NCI-H524 treated with DMSO at 0.1 percent for 48 hours (cell line): Measurements from ENCODE around the gene SFT2D2.

Source experiments
- DNase-seq: peaks from one replicate; lab custom pipeline; 2025; lab: John Stamatoyannopoulos, UW

The SFT2D2 gene

DNA sequence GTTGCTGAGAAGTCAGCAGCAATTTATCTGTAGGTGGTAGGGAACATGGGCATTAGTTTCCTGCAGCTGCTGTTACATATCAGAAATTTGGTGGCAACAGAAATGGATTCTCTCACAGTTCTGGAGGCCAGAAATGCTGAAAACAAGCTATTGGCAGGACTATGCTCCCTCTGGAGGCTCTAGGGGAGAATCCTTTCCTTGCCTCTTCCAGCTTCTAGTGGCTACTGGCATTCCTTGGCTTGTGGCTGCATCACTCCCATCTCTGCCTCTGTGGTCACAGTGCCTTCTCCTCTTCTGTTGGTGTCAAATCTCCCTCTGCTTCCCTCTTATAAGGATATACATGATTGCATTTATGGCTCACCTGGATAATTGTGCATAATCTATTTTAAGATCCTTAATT is 2.5 kb upstream of the SFT2D2 start:
- DNase-seq = no peak

DNA sequence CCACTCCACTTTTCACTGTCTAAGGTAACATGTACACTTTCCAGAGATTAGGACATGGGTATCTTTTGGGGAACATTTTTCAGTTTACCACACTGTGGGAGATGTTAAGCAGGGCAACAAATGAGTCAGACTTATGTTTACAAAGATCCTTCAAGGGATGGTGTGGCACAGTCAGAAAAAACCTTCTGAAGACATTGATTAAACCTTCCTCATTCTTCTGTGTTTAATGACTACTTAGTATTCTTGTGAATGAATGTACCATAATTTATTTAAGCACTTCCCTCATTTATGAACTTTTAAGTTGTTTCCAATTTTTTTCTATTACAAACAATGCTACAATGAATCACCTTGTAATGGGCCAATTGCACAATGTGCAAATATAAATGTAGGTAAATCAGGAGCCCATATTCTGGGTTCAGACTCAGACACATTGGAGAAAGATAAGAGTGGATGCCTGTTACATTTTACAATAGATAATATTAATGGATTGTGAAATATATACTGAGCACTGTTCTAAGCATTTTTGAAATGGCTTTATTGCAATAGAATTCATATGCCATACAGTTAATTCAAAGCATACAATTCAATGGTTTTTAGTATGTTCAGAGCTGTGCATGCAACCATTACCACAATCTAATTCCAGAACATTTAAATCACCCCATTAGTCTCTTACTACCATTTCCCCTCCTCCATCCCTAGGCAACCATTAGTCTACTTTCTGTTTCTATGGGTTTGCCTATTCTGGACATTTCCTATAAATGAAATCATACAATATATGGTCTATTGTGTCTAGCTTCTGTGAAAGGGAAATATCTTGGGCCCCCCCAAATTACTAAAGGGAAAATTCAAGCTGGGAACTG is 1.9 kb upstream of the SFT2D2 start:
- DNase-seq = no peak

DNA sequence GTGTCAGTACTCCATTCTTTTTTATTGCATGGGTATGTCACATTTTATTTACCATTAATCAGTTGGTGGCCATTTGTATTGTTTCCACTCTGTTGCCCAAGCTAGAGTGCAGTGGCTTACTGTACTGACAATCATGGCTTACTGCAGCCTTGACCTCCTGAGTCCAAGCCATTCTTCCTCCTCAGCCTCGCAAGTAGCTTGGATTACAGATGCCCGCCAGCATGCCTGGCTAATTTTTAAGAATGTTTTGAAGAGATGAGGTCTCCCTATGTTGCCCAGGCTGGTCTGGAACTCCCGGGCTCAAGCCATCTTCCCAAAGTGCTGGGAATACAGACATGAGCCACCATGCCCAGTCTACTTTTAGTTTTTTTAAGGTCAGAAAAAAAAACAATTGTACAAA is 813 bp upstream of the SFT2D2 start:
- DNase-seq = no peak

DNA sequence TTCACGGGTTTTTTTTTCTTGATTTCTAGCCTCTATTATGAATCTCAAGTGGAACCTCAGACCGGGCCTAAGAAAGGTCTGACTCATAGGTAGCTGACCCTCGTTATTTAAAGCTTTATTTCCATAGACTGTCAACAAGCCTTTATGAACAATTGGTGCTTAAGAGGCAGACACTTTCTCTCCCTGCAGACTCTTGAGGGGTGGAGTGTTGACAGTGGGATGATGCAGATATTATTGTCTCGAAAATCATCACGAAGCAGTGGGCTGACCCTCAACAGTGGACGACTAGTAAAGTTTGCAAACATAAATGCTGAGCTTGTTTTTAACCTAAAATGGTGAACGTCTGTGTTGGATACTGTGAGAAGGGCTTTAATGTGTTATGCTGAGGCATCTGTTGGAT is 1.8 kb downstream of the SFT2D2 start:
- no peak for DNase-seq

DNA sequence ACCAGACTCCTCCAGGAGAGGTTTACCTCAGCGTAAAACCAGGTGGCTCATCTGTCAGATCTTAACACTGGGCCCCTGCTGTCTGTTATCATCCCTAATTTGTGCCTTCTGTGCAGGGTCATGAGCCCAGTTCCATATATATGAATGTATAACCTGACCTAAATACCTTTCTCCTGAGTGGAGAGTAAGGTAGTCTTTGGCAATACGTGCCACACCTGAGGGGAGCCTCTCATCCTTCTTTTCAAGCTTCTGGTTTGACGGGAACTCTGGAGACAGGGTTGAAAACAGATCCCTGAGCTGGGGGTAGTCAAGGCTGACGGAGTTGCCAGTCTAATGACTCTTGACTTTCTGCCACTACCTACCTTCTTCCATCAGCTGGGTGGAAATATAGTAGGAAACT is 4.1 kb downstream of the SFT2D2 start:
- no peak for DNase-seq

DNA sequence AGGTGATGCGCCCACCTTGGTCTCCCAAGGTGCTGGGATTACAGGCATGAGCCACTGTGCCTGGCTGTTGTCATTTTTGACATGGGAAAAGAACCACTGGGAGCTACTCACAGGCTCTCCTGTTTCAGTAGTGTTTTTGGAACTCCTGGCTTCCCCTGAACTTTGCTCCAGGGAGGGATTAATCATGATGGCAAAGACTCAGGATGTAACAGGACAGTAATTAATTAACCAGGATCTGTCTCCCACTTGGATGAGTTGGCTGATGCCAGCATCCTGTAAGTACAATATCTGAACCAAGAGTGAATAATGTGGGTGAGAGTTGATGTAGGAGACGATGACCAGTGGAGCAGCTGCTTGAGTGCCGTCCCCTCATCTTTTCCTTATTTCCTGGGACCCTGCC is 4.9 kb downstream of the SFT2D2 start:
- no peak for DNase-seq

DNA sequence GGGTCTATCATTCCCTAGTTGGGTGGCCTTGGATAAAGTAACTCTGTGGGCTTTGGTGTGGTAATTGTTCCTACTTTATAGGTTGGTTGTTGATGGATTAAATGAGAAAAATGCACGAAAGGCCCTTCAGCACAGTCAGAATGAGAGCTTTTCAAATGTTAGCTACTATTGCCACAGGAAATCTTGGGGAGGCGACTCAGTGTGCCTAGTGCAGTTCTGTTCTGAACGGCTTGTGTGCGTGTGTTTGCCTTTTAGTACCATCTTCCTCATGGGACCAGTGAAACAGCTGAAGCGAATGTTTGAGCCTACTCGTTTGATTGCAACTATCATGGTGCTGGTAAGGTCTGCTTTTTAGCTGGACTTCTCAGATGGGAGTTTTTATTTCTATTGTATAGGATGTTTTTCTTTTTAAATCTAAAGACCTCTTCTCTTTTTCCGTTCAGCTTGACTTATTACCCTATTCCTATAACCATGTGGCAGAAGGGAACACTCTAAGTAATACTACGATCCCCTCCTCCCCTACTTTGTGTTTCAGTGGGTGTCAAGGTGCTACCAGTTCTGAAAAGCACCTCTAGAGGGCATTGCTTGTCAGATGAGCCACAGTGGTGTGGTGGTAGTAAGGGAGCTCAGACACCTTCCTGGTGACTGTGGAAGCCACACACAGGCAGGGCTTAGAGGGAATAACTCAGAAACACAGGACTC is 9.2 kb downstream of the SFT2D2 start:
- no peak for DNase-seq

DNA sequence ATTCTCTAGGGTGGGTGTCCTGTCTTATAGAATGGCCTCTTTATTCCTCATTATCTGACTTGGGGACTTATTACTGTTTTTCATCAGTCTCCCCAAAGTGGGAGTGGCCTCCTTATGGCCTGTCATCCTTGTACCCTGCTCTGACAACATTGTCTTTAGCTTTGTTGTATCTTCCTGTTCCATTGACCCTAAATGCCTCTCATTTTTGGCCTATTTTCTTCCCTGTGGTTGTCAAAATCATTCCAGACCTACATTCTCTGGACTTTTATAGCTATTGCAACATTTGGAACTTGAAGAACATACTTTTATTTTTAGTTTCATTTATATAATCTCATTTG is 9.7 kb downstream of the SFT2D2 start:
- DNase-seq = no peak

DNA sequence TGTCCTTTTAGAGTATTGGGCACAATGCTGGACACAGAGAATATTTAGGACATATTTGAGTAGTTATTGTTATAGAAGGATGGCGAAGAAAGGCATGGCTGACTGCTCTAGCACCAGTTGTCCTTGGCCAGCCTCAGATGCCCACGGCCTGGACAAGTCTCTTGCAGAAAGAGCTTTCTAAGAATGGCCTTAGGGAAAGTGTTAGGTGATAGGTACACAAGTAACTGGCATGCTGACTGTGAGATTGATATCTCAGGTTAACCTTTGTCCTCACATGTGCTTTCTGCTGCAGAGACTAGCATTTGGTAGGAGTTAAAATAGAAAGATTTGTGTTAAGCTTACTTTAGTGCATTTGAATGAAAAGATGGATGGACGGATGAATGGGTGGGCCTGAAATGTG is 10.1 kb downstream of the SFT2D2 start:
- DNase-seq = no peak

DNA sequence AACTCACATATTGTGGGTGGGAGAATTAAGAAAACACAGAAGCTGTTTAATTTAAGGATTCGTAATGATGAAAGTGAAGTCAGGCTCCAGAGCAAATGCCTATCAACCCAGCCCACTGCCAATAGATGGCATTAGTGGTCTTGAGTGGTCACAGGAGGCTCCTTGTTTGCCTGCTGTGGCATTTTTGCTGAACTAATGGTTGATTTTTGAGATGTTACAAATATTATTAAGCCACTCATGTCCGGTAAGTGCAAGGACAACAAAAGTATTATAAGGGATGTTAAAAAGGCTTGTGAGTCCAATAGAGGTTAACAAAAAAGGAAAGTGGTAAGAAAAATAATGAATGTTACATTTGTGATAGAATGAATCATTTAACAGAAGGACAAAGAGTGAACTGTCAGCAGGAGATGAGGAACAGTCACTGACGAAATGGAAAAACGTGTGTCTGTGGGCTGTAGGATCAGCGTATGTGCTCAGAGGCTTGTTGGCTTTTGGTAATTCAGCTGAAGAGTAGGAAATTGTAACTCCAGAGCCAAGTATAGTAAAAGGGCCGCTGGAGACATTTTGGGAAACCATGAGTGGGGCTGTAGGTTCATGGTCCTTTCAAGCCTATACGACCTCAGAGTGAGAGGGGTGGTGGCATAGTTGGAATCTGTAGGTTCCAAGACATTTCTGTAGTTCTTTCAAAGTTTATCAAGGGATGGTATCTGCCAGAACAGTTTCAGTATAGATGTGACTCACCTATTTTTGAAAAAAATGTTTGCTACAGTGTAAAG is 11.2 kb downstream of the SFT2D2 start:
- DNase-seq = no peak

DNA sequence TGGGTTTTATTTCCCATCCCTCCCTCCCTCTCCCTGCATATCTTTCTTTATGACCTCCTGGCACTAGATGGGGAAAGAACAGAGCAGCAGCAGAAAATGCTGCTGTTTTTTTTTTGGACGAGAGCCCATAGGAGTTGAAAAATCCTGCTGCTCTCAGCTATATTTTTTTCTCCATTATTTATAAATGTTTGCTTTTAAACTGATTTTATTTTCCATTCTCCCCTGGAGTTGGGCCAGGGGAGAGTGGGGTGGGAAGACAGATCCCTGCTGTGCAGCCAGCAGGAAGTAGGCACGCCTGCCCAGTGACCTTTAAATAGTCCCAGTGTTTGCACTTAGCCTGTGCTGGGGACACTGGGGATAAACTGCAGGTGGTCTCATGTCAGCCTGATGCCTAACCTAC is 17.4 kb downstream of the SFT2D2 start:
- no peak for DNase-seq

DNA sequence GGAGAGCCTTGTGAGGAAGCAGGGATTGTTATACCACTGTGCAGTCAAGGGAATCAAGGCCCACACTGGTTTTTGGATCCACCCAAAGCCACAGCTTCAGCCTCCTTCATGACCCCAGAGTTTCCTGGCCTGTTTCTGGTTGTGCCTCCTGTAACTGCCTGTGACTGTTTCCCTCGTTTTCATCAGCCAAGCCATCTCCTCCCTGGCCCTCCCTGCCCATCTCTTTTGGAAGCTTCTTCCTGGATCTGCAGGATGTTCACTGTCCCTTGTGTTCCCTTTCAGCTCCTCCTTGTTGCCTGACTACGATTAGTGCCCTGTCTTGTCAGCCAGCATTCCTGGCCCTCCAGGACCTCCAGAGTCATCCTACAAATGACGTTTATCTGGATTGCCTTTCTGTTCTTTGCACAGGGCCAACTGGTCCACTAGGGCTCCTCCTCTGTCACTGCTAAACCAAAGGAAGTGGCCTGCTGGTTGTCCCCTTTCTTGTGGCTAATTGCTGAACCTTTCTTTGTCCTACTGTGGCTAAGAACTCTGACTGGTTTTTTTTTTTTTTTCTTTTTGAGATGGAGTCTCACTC is 17.9 kb downstream of the SFT2D2 start:
- DNase-seq = no peak

DNA sequence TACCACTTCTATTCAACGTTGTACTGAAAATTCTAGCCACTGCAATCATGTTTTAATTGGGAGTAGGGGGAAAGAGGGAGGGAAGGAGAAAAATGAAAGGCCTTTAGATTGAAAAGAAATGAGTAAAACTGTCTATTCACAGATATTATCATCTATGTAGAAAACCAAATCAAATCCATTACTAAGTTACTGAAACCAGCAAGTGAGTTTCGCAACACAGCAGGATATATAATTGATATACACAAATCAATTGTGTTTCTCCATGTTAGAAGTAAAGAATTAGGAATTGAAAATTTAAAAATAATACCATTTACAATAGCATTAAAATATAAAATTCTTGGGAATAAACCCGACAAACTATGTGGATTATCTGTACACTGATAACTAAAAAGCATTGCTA is 19.2 kb downstream of the SFT2D2 start:
- no peak for DNase-seq

DNA sequence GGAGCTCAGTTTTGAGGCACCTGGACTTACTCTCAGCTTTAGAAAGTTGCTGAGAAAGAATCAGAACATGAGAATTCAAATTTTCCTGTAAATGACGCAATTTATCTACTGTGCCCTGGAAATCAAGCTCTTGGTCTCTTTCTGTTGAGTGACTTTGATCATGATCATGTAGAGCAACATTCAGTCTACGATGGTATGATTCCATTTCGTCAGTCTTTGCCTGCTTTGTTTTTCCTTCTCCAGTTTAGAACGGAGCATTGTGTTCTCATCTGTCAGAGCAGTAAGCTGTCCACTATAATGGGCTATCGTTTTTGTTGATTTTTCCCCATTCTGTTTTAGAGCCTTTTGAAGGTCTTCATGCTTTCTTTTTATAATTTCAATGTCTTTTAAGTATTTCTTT is 20.7 kb downstream of the SFT2D2 start:
- no peak for DNase-seq

DNA sequence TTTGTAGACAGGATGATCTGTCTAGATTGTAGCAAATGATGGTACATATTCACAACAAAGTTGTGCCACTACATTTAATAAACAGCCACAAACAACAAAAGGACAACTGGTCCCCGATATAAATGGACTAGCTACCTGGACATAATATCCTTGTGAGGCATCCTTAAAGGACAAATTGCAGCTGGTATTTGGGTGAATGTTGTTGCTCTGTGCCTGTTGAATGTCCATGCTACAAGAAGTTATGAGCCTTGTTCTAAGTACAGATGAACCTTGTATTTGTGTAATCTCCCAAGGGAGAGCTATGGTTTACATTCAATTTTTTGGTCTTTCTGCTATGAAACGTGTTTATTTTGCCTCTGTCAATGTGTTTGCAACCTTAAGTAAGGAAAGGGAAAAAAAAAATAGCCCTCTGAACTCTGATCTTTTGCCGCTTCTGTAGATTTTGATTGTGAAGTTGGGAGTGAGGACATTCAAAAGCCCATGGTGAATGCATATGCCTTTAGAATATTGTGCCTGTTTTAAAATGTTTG is 26.5 kb downstream of the SFT2D2 start:
- no peak for DNase-seq

DNA sequence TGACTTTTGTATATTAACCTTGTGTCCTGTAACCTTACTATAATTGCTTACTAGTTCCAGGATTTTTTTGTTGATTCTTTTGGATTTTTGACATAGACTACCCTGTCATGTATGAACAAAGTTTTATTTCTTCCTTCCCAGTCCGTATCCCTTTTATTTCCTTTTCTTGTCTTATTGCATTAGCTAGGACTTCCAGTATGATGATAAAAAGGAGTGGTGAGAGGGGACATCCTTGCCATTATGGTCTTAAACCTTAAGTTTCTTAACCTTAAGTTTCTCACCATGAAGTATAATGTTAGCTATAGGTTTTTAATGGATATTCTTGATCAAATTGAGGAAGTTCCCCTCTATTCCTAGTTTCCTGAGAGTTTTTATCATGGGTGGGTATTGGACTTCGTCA is 30.4 kb downstream of the SFT2D2 start:
- DNase-seq = no peak

DNA sequence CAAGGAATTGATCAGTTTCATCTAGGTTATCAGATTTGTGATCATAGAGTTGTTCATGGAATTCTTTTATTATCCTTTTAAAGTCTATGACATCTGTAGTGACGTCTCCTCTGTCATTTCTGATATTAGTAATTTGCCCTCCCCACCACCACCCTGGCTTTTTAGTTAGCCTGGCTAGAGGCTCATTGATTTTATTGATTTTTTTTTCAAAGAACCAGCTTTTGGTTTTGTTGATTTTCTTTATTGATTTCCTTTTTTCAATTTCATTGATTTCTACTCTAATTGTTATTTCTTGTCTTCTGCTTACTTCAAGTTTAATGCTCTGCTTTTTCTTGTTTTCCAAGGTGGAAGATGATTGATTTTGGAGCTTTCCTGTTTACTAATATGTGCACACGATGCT is 31.6 kb downstream of the SFT2D2 start:
- no peak for DNase-seq

DNA sequence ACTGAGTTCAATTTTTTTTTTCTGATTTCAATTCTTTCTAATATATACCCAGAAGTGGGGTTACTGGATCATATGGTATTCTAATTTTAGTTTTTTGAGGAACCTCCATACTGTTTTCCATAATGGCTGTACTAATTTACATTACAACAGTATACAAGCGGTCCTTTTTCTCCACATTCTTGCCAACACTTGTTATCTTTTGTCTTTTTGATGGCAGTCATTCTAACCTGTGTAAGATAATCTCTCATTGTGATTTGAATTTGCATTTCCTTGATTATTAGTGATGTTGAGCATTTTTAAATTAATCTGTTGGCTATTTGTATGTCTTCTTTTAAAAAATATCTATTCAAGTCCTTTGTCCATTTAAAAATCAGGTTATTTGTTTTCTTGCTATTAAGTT is 33.8 kb downstream of the SFT2D2 start:
- no peak for DNase-seq

DNA sequence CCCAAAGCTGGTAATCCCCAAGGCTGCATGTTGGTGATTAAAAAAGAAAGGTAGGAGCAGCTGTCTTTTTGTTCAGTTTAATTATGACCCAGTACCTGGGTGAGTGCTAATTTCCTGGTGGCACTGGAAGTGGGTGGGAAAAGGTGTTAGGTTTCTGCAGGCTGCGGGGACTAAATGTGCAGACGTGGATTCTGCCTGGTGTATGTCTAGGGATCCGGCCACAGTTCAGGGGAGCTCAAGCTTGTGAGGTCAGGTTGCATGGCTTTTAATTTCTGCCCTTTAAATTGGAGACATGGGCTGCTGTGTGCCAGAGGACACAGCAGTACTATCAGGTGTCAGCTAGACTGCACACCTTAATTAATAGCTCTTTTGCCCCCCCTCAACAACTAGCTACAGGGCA is 34.6 kb downstream of the SFT2D2 start:
- DNase-seq = peak; percentile 6

DNA sequence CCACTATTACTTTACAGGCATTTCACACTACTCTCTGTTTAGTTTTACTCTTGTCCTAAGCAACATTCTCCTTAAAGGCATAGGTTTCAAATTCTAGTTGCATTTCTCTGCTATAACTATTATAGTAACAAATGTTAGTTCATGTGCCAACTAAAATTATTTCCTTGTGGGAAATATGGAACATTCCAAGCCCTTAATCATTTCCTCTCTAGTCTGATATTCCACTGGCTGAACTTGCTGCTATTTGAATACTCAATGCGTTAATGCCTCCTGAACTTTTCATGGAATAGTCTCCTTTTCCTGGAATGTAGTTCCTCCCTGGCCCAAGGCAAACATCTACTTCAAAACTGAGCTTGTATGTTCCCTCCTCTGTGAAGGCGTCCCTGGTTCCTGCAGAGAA is 35.6 kb downstream of the SFT2D2 start:
- no peak for DNase-seq

DNA sequence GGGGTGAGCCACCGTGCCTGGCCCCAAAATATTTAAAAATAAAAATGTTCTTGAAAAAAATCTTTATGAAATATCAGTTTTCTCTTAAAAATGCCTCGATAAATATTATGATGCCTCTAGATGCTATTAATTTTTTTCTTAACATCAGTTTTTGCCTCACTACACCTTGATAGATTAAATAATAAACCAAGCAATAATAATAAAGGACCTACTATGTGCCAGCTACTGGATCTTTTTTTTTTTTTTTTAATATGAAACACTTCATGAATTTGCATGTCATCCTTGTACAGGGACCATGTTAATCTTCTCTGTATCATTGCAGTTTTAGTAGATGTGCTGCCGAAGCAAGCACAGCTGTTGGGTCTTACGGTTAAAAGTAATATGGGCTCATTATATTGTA is 37.3 kb downstream of the SFT2D2 start:
- DNase-seq = no peak

DNA sequence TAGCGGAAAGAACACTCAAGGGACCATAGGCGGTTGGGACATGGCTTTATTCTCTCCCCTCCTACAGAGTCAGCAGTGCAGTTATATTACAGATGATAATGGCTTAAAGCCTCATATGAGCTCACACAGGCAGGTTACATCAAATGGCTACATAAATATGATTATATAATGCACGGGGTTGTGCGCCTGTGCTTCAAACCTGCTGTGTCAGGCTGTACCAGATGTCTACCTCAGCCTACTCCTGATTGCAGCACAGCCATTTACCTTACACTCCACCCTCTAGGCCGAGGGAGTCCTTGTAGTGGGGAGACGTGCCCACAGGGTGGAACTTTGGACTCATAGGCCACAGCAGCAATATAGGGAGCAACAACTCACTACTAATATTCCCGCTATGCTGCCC is 38.5 kb downstream of the SFT2D2 start:
- DNase-seq = no peak

DNA sequence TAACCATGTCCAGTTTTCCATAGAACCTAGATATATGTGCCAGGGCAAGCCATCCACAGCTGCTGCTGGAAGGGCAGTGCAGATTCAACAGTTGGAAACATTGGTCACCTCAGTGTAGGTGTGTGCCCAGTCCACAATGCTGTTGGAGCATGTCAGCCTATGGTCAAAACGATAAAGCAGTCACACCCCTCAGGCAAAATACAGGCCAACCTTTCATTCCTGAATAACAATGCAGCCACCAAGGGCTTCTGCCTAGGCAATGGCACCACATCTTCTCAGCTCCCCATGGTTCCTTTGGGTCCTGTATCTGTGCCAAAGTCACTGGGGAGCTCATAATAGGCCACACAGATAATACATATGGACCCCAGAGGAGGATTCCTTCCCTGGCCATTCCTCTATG is 39.8 kb downstream of the SFT2D2 start:
- DNase-seq = no peak
